Thymus (tissue), 11 donors: ENCODE results near the gene KRTAP12-4. TPM values are rescaled to one million over a fixed set of nuclear protein-coding genes. Genes with fewer than 3 reads are reported as not detected.
"Not testable (repeated sequence)": the region's sequence is repeated elsewhere in the genome, so short reads cannot be mapped to it uniquely, and the experiment has no call there.

ENCODE experiments used
- DNase-seq, 9 donors: peaks; one replicate each; pipeline ENCODE4 v3.0.0-alpha.2; 2013; ENCODE audit warnings: low spot score in 9 of 9, low read depth in 6 of 9, missing footprints in 1 of 9
- H3K27ac ChIP-seq, 2 donors: one replicate each; pipeline ENCODE4 v1.5.1; 2013; ENCODE audit warnings: control low read depth in 1 of 2, low read depth in 1 of 2, low read length in 1 of 2, mild to moderate bottlenecking in 1 of 2, moderate library complexity in 1 of 2
- H3K27me3 ChIP-seq, 2 donors: one replicate each; pipeline ENCODE4 v1.5.1; 2013; ENCODE audit warnings: low read length in 1 of 2; ENCODE audit not compliant: control insufficient read depth in 2 of 2, insufficient read depth in 1 of 2
- H3K36me3 ChIP-seq, 2 donors: one replicate each; pipeline ENCODE4 v1.5.1; 2013; ENCODE audit warnings: low read length in 1 of 2, mild to moderate bottlenecking in 1 of 2, moderate library complexity in 1 of 2; ENCODE audit not compliant: control insufficient read depth in 2 of 2, insufficient read depth in 2 of 2
- H3K4me1 ChIP-seq, 2 donors: one replicate each; pipeline ENCODE4 v1.5.1; 2013; ENCODE audit warnings: low read length in 2 of 2; ENCODE audit not compliant: control insufficient read depth in 2 of 2, insufficient read depth in 2 of 2
- H3K4me3 ChIP-seq, 2 donors: one replicate each; pipeline ENCODE4 v1.5.1; 2013; ENCODE audit warnings: low read length in 2 of 2, control low read depth in 1 of 2, mild to moderate bottlenecking in 1 of 2
- H3K9me3 ChIP-seq, 2 donors: one replicate each; pipeline ENCODE4 v1.5.1; 2013; ENCODE audit warnings: low read length in 1 of 2, mild to moderate bottlenecking in 1 of 2; ENCODE audit not compliant: control insufficient read depth in 2 of 2, insufficient read depth in 1 of 2
- WGBS: extraction: QIAGEN DNeasy Blood & Tissue Kit; methylation state at CpG from one replicate; pipeline ENCODE4 v1.1.7; 2013; 5-methylcytosine and 5-hydroxymethylcytosine counted together
- polyA plus RNA-seq: library from polyadenylated mRNA; stranded (reverse); fragments of 200-250 nt; gene quantifications from one replicate; pipeline ENCODE4 v1.2.3, GENCODE V29; 2013
- total RNA-seq: library from RNA; stranded (reverse); fragments of 120-200 nt; gene quantifications from one replicate; pipeline ENCODE4 v1.2.4, GENCODE V29; 2013
- donor health status: healthy.

The KRTAP12-4 gene
- total and polyA plus RNA-seq, 2 donors: not detected

DNA sequence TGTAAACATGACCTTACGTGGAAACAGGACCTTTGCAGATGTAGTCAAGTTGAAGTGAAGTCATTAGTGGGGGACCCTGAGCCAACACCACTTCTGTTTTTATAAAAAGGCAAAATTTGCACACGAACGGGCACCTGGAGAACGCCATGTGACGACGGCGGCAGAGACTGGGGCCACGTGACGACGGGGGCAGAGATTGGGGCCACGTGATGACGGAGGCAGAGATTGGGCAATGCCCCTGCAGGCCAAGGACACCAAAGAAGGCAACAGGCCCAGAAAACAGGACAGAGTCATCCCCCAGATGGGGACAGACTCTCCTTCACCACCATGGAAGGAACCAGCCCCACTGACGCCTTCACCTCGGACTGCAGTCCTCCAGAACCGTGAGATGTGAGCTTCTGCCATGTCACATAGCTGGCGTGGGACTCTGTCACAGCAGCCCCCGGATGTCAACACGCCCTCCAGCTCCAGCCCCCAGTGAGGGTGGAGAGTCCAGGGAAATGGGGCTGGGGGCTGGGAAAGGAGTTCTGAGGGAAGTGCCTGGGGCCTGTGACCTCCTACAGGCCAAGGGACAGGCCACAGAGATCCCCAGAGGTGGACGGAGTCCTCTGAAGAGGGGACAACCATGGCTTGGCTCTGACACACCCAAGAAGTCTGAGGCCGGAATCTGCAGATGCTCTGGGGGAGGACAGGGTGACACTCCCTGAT lies 4.0 kb downstream of the KRTAP12-4 start:
- Histone ChIP-seq H3K27me3 (peaks cover 0 to 2% of the 10 kb centered on the region in 2 donors), H3K9me3 (peaks cover 1 to 9% of the 10 kb centered on the region in 2 donors), H3K36me3 (no peaks in the 10 kb centered on the region), H3K4me1 (no peaks in the 10 kb centered on the region), H3K4me3 (no peak overlapping the region), H3K27ac (no peak overlapping the region)
- WGBS: 92% methylated on average over 20 of the region's 20 CpGs
- no peak for DNase-seq

- H3K27me3 ChIP-seq: peaks cover 0 to 2% of the 10 kb centered on the region in 2 donors
- H3K9me3 ChIP-seq: peaks cover 1 to 10% of the 10 kb centered on the region in 2 donors
- no peak for DNase-seq
- no peak overlapping the region for H3K27ac ChIP-seq
- H3K4me3 ChIP-seq: no peak overlapping the region
- 94% methylated on average over 18 of the region's 18 CpGs for WGBS
- H3K4me1 ChIP-seq: no peaks in the 10 kb centered on the region
- no peaks in the 10 kb centered on the region for H3K36me3 ChIP-seq
Observed at GRCh38 chr21:44649521-44650100, 4.8 kb downstream of the KRTAP12-4 start.

GRCh38 chr21:44648557-44649311 lies 5.7 kb downstream of the KRTAP12-4 start:
- Histone ChIP-seq H3K9me3 (peaks cover 1 to 9% of the 10 kb centered on the region in 2 donors), H3K27ac (no peak overlapping the region), H3K4me1 (no peaks in the 10 kb centered on the region), H3K36me3 (no peaks in the 10 kb centered on the region), H3K4me3 (no peak overlapping the region), H3K27me3 (no peaks in the 10 kb centered on the region)
- WGBS: 84% methylated on average over 33 of the region's 33 CpGs
- no peak for DNase-seq

DNA sequence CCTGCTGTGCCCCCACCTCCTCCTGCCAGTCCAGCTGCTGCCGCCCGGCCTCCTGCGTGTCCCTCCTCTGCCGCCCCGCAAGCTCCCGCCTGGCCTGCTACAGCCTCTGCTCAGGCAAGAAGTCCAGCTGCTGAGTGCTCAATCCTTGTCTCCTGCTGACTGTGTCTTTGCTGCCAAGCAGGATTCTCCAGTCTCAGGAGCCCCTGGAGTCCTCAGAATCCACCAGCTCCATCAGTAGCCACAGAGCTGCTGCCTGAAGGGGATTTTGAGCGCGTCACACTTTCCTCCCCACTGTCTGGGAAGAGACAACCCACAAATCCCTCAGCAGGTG lies 7.3 kb downstream of the KRTAP12-4 start:
- WGBS: 75% methylated on average over 8 of the region's 8 CpGs
- no peaks in the 10 kb centered on the region for H3K36me3 ChIP-seq

GRCh38 chr21:44646366-44647221 lies 7.9 kb downstream of the KRTAP12-4 start, which contains the start of gene KRTAP10-11:
Gene KRTAP10-11 (plus strand): TSS chr21:44646414. CDS start chr21:44646459, 45 bp downstream.
- H3K4me3 ChIP-seq, H3K27ac ChIP-seq, DNase-seq, H3K27me3 ChIP-seq, H3K36me3 ChIP-seq, H3K4me1 ChIP-seq: not testable (repeated sequence)
- WGBS: 81% methylated on average over 21 of the region's 21 CpGs
- peaks cover 0 to 10% of the 10 kb centered on the region in 2 donors for H3K9me3 ChIP-seq

More for the DNA sequence above, 7.3 kb downstream of the KRTAP12-4 start:
- Histone ChIP-seq H3K4me1 (no peaks in the 10 kb centered on the region), H3K27me3 (no peaks in the 10 kb centered on the region), H3K27ac (no peak overlapping the region), H3K4me3 (no peak overlapping the region), H3K9me3 (peaks cover 0 to 10% of the 10 kb centered on the region in 2 donors)
- DNase-seq: no peak

DNA sequence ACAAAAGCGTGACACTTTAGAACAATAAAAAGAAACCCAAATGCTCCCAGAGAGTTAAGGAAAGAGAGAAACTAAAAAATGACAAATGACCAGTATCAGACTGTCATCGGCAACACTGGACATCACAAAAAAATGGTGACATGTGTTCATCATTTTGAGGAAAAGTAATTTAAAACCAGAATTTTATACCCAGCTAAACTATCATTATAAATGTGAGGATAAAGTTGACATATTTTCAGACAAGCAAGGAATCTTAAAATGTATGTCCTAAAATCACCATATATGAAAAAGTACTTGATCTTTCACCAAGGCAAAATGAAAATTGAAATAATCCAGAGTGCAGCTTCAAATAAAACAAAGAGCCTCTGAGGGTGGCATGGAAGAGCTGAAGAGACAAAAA lies 9.6 kb downstream of the KRTAP12-4 start:
- Histone ChIP-seq H3K27ac (no peak overlapping the region), H3K27me3 (no peaks in the 10 kb centered on the region), H3K4me1 (no peaks in the 10 kb centered on the region), H3K4me3 (no peak overlapping the region), H3K9me3 (peaks cover 0 to 20% of the 10 kb centered on the region in 2 donors), H3K36me3 (no peaks in the 10 kb centered on the region)
- WGBS: 49% methylated on average over 2 of the region's 2 CpGs
- no peak for DNase-seq

DNA sequence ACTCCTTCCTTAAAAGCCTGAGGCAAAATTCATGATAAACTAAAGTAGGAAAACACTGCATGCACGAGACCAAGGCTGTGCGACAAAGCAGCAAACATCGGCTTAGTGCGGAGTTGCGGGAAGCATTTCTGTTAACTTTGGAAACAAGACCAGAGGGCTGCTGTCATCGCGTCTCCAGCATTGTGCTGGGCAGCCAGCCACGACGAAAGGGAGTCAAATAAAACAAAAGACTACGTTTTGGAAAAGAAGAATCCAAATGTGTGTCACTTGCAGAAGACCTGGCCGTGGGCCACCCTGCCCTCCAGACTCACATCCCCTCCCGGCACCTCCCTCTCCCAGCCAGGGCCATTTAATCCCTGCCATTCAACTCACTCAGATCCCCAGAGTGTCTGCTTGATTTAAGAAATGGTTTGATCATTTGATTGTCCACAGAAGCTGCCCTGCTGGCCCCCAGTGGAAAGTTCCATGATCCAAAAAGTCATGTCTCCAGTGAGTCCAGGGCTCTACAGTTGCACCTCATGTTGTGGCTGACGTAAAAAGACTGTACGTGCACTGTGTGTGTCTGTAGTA lies 10.6 kb downstream of the KRTAP12-4 start:
- Histone ChIP-seq H3K36me3 (no peaks in the 10 kb centered on the region), H3K9me3 (peaks cover 0 to 25% of the 10 kb centered on the region in 2 donors), H3K4me3 (no peak overlapping the region), H3K4me1 (no peaks in the 10 kb centered on the region), H3K27ac (no peak overlapping the region), H3K27me3 (no peaks in the 10 kb centered on the region)
- no peak for DNase-seq
- WGBS: 82% methylated on average over 14 of the region's 14 CpGs

DNA sequence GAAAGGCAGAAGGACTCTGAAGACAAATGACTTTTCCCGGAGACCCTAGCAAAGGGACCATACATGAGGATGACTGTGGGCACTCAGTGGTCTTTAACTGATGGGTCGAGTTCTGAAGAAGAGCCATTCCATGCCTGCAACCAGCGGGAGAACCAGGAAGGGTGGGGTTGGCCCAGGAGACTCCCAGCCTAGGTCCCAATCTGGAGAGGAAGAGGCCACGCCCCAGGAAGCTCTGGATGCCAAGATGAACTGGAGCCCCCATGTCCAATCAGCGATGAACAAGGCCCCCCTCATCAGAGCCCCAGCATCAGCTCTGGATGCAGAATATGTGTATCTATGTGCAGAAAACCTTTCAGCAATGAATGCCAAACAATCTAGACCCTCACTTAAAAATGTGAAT lies 13.7 kb downstream of the KRTAP12-4 start:
- Histone ChIP-seq H3K36me3 (no peaks in the 10 kb centered on the region), H3K4me3 (no peak overlapping the region), H3K27me3 (no peaks in the 10 kb centered on the region), H3K4me1 (no peaks in the 10 kb centered on the region), H3K9me3 (peaks cover 0 to 25% of the 10 kb centered on the region in 2 donors), H3K27ac (no peak overlapping the region)
- 96% methylated on average over 5 of the region's 5 CpGs for WGBS
- DNase-seq: no peak
